Vagina (tissue), 2 donors: ENCODE data around the gene CENPT. TPM values are rescaled to one million over a fixed set of nuclear protein-coding genes. Genes with fewer than 3 reads are reported as not detected.

Source experiments
- DNase-seq, 2 donors: peaks; one replicate each; pipeline ENCODE4 v3.0.0-alpha.2; 2017; ENCODE audit errors: extremely low spot score in 2 of 2
- H3K27ac ChIP-seq: fragments of 200-600 bp; sonication (generic); one replicate; pipeline ENCODE4 v1.5.1; 2019
- H3K27me3 ChIP-seq: fragments of 200-600 bp; sonication (generic); one replicate; pipeline ENCODE4 v1.5.1; 2019
- H3K36me3 ChIP-seq, 2 donors: fragments of 200-600 bp; sonication (generic); one replicate each; pipeline ENCODE4 v1.5.1; 2017 to 2019
- H3K4me1 ChIP-seq: fragments of 200-600 bp; sonication (generic); one replicate; pipeline ENCODE4 v1.5.1; 2019
- H3K4me3 ChIP-seq, 2 donors: fragments of 200-600 bp; sonication (generic); 1 replicate in 1 of 2; 2 replicates in 1 of 2; pipeline ENCODE4 v1.5.1; 2016 to 2019
- H3K9me3 ChIP-seq: fragments of 200-600 bp; sonication (generic); one replicate; pipeline ENCODE4 v1.5.1; 2019
- CTCF ChIP-seq, 3 experiments: fragments of 450-650 bp in 2 of 3; fragments of 200-600 bp in 1 of 3; sonication (generic) in 1 of 3; IDR thresholded peaks; one replicate each; pipeline ENCODE4 v1.5.1; 2017 to 2019; ENCODE audit warnings: antibody characterized with exemption in 3 of 3, mild to moderate bottlenecking in 2 of 3, moderate library complexity in 2 of 3
- POLR2A ChIP-seq, 2 donors: fragments of 450-650 bp; IDR thresholded peaks; one replicate each; pipeline ENCODE4 v1.6.1; 2017; ENCODE audit warnings: antibody characterized with exemption in 2 of 2, mild to moderate bottlenecking in 2 of 2, moderate library complexity in 2 of 2
- POLR2AphosphoS5 ChIP-seq, 2 donors: sonication (generic); formaldehyde crosslinking; IDR thresholded peaks; one replicate each; pipeline ENCODE4 v1.9.0; 2017; ENCODE audit warnings: antibody characterized with exemption in 2 of 2, mild to moderate bottlenecking in 2 of 2, low read depth in 1 of 2; ENCODE audit not compliant: insufficient read depth in 1 of 2
- intact Hi-C: fragments of 100-400 bp; cut with DNase I; formaldehyde crosslinking; loops from one replicate; pipeline ENCODE4 v1.15.1; 2023
- total RNA-seq: library from RNA; depleted of rRNA; stranded (reverse); fragments of >200 nt; gene quantifications from one replicate; pipeline ENCODE4 v1.2.3, GENCODE V29; 2016

CENPT gene
- total RNA-seq, 1 donor from 2014 or later, result 57.7 TPM

DNA sequence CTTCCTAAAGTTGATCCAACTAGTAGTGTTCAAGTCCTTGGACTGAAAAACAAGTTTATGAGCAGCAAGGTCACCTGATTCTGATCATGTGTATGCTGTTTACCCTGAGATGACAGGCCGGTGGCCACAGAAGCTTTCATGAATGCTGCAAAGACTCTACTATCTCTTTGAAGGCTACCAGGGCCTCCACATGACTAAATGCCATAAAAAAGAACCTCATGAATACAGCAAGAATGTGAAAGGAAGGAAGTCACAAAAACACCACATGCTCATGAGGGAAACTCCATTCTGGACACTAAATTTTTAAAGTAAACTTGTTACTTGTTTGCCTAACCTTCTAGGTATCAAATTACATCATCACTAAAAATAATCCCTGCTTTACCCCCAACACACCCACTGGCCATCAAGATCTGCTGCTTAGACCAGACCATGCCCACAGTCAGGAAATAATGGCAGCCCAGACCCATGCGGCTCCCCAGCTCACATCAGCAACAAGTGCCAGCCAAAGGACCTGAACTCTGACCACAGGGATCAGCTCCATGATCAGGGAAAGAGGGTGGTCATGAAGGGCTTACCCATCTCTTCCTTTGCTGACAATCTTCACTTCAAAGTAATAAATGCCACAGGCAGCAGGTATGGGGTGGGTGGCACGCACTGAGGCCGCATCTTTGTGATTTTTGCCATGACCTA lies 42.5 kb downstream of the CENPT start:
- intact Hi-C loops, result no loop called here
- Histone ChIP-seq H3K27me3 (no peaks in the 10 kb centered on the region), H3K4me1 (peaks cover 59% of the 10 kb centered on the region), H3K36me3 (peaks cover 0 to 7% of the 10 kb centered on the region in 2 donors), H3K9me3 (no peaks in the 10 kb centered on the region), H3K4me3 (peak overlapping the region; percentile 99 to 100), H3K27ac (peak overlapping the region; percentile 89)
- no peak for DNase-seq
- no peak for TF ChIP-seq POLR2AphosphoS5 (IDR thresholded peaks at IDR 0.05; ENCODE audit: insufficient read depth in 1 of 2, low read depth in 1 of 2)
- TF ChIP-seq POLR2A (IDR thresholded peaks at IDR 0.05), result no peak
- TF ChIP-seq CTCF (IDR thresholded peaks at IDR 0.05), result no peak

DNA sequence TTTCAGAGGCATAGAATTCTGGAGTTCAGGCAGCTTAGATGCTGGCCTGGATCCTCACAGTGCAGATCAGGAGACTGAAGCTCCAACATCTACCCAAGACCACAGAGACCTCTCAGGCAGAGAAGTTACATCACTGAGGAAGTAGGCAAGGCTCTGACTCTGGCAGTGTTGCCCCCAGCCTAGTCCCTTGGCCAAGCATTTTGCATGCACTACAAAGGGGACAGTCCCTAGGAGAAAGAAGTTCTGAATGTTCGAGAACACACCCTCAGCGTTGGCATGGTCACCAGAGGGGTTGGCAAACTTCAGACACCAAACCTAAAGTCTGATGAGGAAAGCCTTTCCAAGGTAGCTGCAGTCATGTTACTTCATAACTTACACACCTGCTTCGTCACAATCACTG lies 43.6 kb downstream of the CENPT start:
- Histone ChIP-seq H3K36me3 (peaks cover 0 to 8% of the 10 kb centered on the region in 2 donors), H3K27me3 (no peaks in the 10 kb centered on the region), H3K27ac (no peak overlapping the region), H3K4me3 (no peak overlapping the region), H3K4me1 (peaks cover 64% of the 10 kb centered on the region), H3K9me3 (no peaks in the 10 kb centered on the region)
- TF ChIP-seq CTCF (IDR thresholded peaks at IDR 0.05), result no peak
- TF ChIP-seq POLR2A (IDR thresholded peaks at IDR 0.05), result no peak
- TF ChIP-seq POLR2AphosphoS5 (IDR thresholded peaks at IDR 0.05; ENCODE audit: insufficient read depth in 1 of 2, low read depth in 1 of 2), result no peak
- no peak for DNase-seq
- intact Hi-C loops, result no loop called here

GRCh38 chr16:67801883-67802282 lies 45.6 kb downstream of the CENPT start:
- Histone ChIP-seq H3K9me3 (no peaks in the 10 kb centered on the region), H3K27ac (no peak overlapping the region), H3K4me3 (no peak overlapping the region), H3K4me1 (peaks cover 57% of the 10 kb centered on the region), H3K27me3 (no peaks in the 10 kb centered on the region), H3K36me3 (peaks cover 0 to 12% of the 10 kb centered on the region in 2 donors)
- TF ChIP-seq CTCF (IDR thresholded peaks at IDR 0.05) (no peak), POLR2AphosphoS5 (IDR thresholded peaks at IDR 0.05; ENCODE audit: insufficient read depth in 1 of 2, low read depth in 1 of 2) (no peak), POLR2A (IDR thresholded peaks at IDR 0.05) (no peak)
- intact Hi-C loops, result no loop called here
- no peak for DNase-seq

GRCh38 chr16:67801241-67801640 lies 46.3 kb downstream of the CENPT start:
- H3K4me1 ChIP-seq, result peaks cover 57% of the 10 kb centered on the region
- peaks cover 0 to 12% of the 10 kb centered on the region in 2 donors for H3K36me3 ChIP-seq
- H3K9me3 ChIP-seq, result no peaks in the 10 kb centered on the region
- H3K27ac ChIP-seq, result no peak overlapping the region
- TF ChIP-seq POLR2A (IDR thresholded peaks at IDR 0.05) (no peak), CTCF (IDR thresholded peaks at IDR 0.05) (no peak), POLR2AphosphoS5 (IDR thresholded peaks at IDR 0.05; ENCODE audit: insufficient read depth in 1 of 2, low read depth in 1 of 2) (no peak)
- no peaks in the 10 kb centered on the region for H3K27me3 ChIP-seq
- H3K4me3 ChIP-seq, result no peak overlapping the region
- intact Hi-C loops, result no loop called here
- DNase-seq, result no peak

DNA sequence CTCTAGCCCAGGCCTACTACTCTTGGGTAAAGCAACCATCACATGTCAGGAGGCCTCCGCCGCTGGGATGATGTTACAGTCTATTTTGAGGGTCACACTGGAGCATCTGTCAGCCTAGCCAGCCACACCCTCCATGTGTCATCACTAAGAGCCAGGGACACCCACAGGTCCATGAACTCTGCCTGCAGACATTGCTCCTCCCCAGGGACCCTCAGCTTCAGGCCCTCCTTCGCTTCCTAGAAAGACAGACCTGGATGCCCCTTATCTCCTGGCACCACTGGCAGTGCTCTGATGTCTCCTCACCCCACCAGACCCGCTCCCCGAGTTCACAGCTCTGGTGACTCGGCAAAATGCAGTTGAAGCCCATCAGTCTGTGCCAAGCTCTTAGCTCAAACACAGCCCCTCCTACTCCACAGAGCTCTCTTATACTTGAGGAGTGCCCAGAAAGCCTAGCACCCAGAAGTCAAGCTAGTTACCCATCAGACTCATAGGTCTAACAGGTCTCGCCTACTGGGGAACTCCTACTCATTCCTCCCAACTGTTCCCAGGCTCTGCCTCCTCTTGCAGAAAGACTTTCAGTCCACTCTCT lies 47.1 kb downstream of the CENPT start:
- Histone ChIP-seq H3K27me3 (no peaks in the 10 kb centered on the region), H3K27ac (no peak overlapping the region), H3K9me3 (no peaks in the 10 kb centered on the region), H3K4me1 (peaks cover 51% of the 10 kb centered on the region), H3K36me3 (peaks cover 0 to 12% of the 10 kb centered on the region in 2 donors), H3K4me3 (no peak overlapping the region)
- DNase-seq, result no peak
- TF ChIP-seq POLR2A (IDR thresholded peaks at IDR 0.05) (no peak), POLR2AphosphoS5 (IDR thresholded peaks at IDR 0.05; ENCODE audit: insufficient read depth in 1 of 2, low read depth in 1 of 2) (no peak)
- intact Hi-C loops, result no loop called here
